ENCODE results near the gene CCT6B. TPM values are rescaled to one million over a fixed set of nuclear protein-coding genes. Genes with fewer than 3 reads are reported as not detected.
"Not testable (repeated sequence)": the region's sequence is repeated elsewhere in the genome, so short reads cannot be mapped to it uniquely, and the experiment has no call there.

The CCT6B gene
- total RNA-seq, 1 donor: 6.2 TPM

GRCh38 chr17:34974179-34974578 is 12.9 kb upstream of the CCT6B start:
- no peaks in the 10 kb centered on the region for H4K20me1 ChIP-seq (ENCODE audit: insufficient read depth, low read length)
- no peak for DNase-seq (ENCODE audit: insufficient read length, low spot score, missing footprints)
- no peaks in the 10 kb centered on the region for H3K9me3 ChIP-seq (ENCODE audit: low read depth, low read length)
- no peak overlapping the region for H3K4me2 ChIP-seq (ENCODE audit: insufficient read depth, low read length)
- TF ChIP-seq, protein P1, sequence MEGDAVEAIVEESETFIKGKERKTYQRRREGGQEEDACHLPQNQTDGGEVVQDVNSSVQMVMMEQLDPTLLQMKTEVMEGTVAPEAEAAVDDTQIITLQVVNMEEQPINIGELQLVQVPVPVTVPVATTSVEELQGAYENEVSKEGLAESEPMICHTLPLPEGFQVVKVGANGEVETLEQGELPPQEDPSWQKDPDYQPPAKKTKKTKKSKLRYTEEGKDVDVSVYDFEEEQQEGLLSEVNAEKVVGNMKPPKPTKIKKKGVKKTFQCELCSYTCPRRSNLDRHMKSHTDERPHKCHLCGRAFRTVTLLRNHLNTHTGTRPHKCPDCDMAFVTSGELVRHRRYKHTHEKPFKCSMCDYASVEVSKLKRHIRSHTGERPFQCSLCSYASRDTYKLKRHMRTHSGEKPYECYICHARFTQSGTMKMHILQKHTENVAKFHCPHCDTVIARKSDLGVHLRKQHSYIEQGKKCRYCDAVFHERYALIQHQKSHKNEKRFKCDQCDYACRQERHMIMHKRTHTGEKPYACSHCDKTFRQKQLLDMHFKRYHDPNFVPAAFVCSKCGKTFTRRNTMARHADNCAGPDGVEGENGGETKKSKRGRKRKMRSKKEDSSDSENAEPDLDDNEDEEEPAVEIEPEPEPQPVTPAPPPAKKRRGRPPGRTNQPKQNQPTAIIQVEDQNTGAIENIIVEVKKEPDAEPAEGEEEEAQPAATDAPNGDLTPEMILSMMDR (IDR thresholded peaks at IDR 0.05; ENCODE audit: extremely low read depth, low read depth, low read length): no peak
- no peak overlapping the region for H3K4me3 ChIP-seq (ENCODE audit: insufficient read depth, low read length)
- no peaks in the 10 kb centered on the region for H3K79me2 ChIP-seq (ENCODE audit: insufficient read depth, low read length)
- H3K36me3 ChIP-seq (ENCODE audit: insufficient read depth, low read length): peaks cover under 1% of the 10 kb centered on the region
- H3K27me3 ChIP-seq (ENCODE audit: insufficient read depth, low read length): no peaks in the 10 kb centered on the region
- no peaks in the 10 kb centered on the region for H3K4me1 ChIP-seq (ENCODE audit: insufficient read depth, low read length)
- no peak overlapping the region for H2AFZ ChIP-seq (ENCODE audit: low read length)
- H3K27ac ChIP-seq (ENCODE audit: low read depth, low read length): no peak overlapping the region

DNA sequence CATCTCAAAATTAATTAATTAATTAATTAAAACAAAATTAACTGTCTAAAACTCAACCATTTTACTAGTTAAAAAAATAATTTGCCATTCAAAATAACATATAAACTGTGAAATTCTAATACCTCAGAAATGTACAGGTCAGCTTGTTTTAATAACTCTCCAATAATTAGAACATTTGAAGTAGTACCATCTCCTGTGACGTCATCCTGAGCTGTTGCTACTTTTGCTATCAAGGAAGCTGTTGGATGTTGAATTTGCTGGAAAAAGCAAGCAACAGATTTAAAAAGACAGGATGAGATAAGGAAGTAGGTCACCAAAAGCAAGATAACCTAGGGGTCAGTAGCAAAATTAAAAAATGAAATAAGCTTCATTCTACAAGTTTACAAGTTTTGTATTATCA is 2.8 kb downstream of the CCT6B start:
- Histone ChIP-seq H3K4me2 (ENCODE audit: insufficient read depth, low read length) (no peak overlapping the region), H3K4me3 (ENCODE audit: insufficient read depth, low read length) (no peak overlapping the region), H4K20me1 (ENCODE audit: insufficient read depth, low read length) (no peaks in the 10 kb centered on the region), H3K4me1 (ENCODE audit: insufficient read depth, low read length) (peaks cover 15% of the 10 kb centered on the region), H2AFZ (ENCODE audit: low read length) (no peak overlapping the region), H3K9me3 (ENCODE audit: low read depth, low read length) (no peaks in the 10 kb centered on the region), H3K27me3 (ENCODE audit: insufficient read depth, low read length) (no peaks in the 10 kb centered on the region), H3K36me3 (ENCODE audit: insufficient read depth, low read length) (no peaks in the 10 kb centered on the region), H3K27ac (ENCODE audit: low read depth, low read length) (no peak overlapping the region), H3K79me2 (ENCODE audit: insufficient read depth, low read length) (peaks cover 21% of the 10 kb centered on the region)
- TF ChIP-seq, protein P1 (IDR thresholded peaks at IDR 0.05; ENCODE audit: extremely low read depth, low read depth, low read length): no peak
- DNase-seq (ENCODE audit: insufficient read length, low spot score, missing footprints): no peak

GRCh38 chr17:34950780-34951179 is 10.5 kb downstream of the CCT6B start:
- not testable (repeated sequence) for H3K79me2 ChIP-seq (ENCODE audit: insufficient read depth, low read length); DNase-seq (ENCODE audit: insufficient read length, low spot score, missing footprints); H4K20me1 ChIP-seq (ENCODE audit: insufficient read depth, low read length); H2AFZ ChIP-seq (ENCODE audit: low read length); H3K9me3 ChIP-seq (ENCODE audit: low read depth, low read length); H3K36me3 ChIP-seq (ENCODE audit: insufficient read depth, low read length); H3K4me2 ChIP-seq (ENCODE audit: insufficient read depth, low read length); H3K27ac ChIP-seq (ENCODE audit: low read depth, low read length); H3K27me3 ChIP-seq (ENCODE audit: insufficient read depth, low read length); H3K4me3 ChIP-seq (ENCODE audit: insufficient read depth, low read length); H3K4me1 ChIP-seq (ENCODE audit: insufficient read depth, low read length)

DNA sequence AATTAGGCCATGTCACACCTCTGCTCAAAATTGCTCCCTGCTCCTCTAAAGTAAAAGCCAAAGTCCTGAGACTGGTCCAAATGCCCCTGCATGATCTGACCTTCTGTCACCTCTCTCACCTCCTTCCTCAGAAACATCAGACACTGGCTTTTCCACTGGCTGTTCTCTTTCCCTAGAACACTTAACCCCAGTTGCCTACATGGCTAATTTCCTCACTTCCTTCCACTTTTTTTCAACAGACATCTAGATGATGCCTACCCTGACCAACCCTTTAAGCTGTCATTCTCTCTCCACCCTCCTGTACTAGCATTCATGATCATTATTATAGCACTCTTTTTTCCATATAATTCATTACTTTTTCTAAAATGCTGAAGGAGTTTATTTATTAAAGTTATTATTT is 31.0 kb downstream of the CCT6B start:
- Histone ChIP-seq H3K4me1 (ENCODE audit: insufficient read depth, low read length) (no peaks in the 10 kb centered on the region), H3K4me3 (ENCODE audit: insufficient read depth, low read length) (no peak overlapping the region), H3K9me3 (ENCODE audit: low read depth, low read length) (no peaks in the 10 kb centered on the region), H3K79me2 (ENCODE audit: insufficient read depth, low read length) (no peaks in the 10 kb centered on the region), H4K20me1 (ENCODE audit: insufficient read depth, low read length) (no peaks in the 10 kb centered on the region), H3K4me2 (ENCODE audit: insufficient read depth, low read length) (no peak overlapping the region), H3K27me3 (ENCODE audit: insufficient read depth, low read length) (no peaks in the 10 kb centered on the region), H3K27ac (ENCODE audit: low read depth, low read length) (no peak overlapping the region), H3K36me3 (ENCODE audit: insufficient read depth, low read length) (no peaks in the 10 kb centered on the region), H2AFZ (ENCODE audit: low read length) (no peak overlapping the region)
- TF ChIP-seq, protein P1 (IDR thresholded peaks at IDR 0.05; ENCODE audit: extremely low read depth, low read depth, low read length): no peak
- no peak for DNase-seq (ENCODE audit: insufficient read length, low spot score, missing footprints)
